GM23338 (cell line): Measurements from ENCODE around the gene TPSAB1. TPM values are rescaled to one million over a fixed set of nuclear protein-coding genes. Genes with fewer than 3 reads are reported as not detected.

Experiments used
- ATAC-seq: fragments of 200-7000 bp; cut with Tn5 transposase; 3 replicates; pipeline ENCODE4 v1.9.1; 2020
- DNase-seq: peaks from one replicate; pipeline ENCODE4 v3.0.0-alpha.2; 2015; ENCODE audit warnings: low spot score
- H2AFZ ChIP-seq: fragments of 200-600 bp; sonication (generic); 2 replicates; pipeline ENCODE4 v1.8.0; 2016; ENCODE audit warnings: antibody characterized with exemption, mild to moderate bottlenecking, moderate library complexity
- H3F3A ChIP-seq: fragments of 200-600 bp; sonication (generic); replicated peaks from 2 replicates; pipeline ENCODE4 v1.8.0; 2017; ENCODE audit warnings: antibody characterized with exemption, mixed run types, low read depth
- H3K27ac ChIP-seq: fragments of 200-600 bp; sonication (generic); 2 replicates; pipeline ENCODE4 v1.6.1; 2016; ENCODE audit warnings: low read depth
- H3K27me3 ChIP-seq: fragments of 200-600 bp; sonication (generic); 2 replicates; pipeline ENCODE4 v1.8.0; 2016; ENCODE audit warnings: mild to moderate bottlenecking, mixed run types, moderate library complexity; ENCODE audit not compliant: insufficient read depth
- H3K36me3 ChIP-seq: fragments of 200-600 bp; sonication (generic); 2 replicates; pipeline ENCODE4 v1.8.0; 2016; ENCODE audit warnings: mild to moderate bottlenecking; ENCODE audit not compliant: insufficient read depth
- H3K4me1 ChIP-seq: fragments of 200-600 bp; sonication (generic); 2 replicates; pipeline ENCODE4 v1.8.0; 2016; ENCODE audit warnings: mild to moderate bottlenecking, moderate library complexity; ENCODE audit not compliant: insufficient read depth
- H3K4me2 ChIP-seq: fragments of 200-600 bp; sonication (generic); 2 replicates; pipeline ENCODE4 v1.7.1; 2017; ENCODE audit warnings: mixed run types
- H3K4me3 ChIP-seq: fragments of 200-600 bp; sonication (generic); 2 replicates; pipeline ENCODE4 v1.6.1; 2016; ENCODE audit warnings: mixed run types
- H3K79me2 ChIP-seq: fragments of 200-600 bp; sonication (generic); replicated peaks from 2 replicates; pipeline ENCODE4 v1.8.0; 2017; ENCODE audit warnings: mild to moderate bottlenecking; ENCODE audit not compliant: insufficient read depth
- H3K9me2 ChIP-seq: fragments of 200-600 bp; sonication (generic); 2 replicates; pipeline ENCODE4 v1.8.0; 2017; ENCODE audit not compliant: insufficient read depth
- H4K20me1 ChIP-seq: fragments of 200-600 bp; sonication (generic); replicated peaks from 2 replicates; pipeline ENCODE4 v1.8.0; 2017; ENCODE audit warnings: mild to moderate bottlenecking; ENCODE audit not compliant: insufficient read depth
- H3K27ac Mint-ChIP-seq: 2 replicates; pipeline ENCODE4 v1.8.0; 2020; ENCODE audit warnings: inconsistent platforms, mild to moderate bottlenecking, moderate library complexity, mixed read lengths
- H3K27me3 Mint-ChIP-seq: 3 replicates; pipeline ENCODE4 v1.8.0; 2022; ENCODE audit warnings: low read depth, mild to moderate bottlenecking, moderate library complexity, mixed read lengths, inconsistent platforms; ENCODE audit not compliant: insufficient read depth, poor library complexity
- H3K36me3 Mint-ChIP-seq: 3 replicates; pipeline ENCODE4 v1.8.0; 2021; ENCODE audit warnings: low read depth, mild to moderate bottlenecking, inconsistent platforms, moderate library complexity, mixed read lengths
- H3K4me1 Mint-ChIP-seq: 3 replicates; pipeline ENCODE4 v1.8.0; 2020; ENCODE audit warnings: mild to moderate bottlenecking, inconsistent platforms, mixed read lengths
- H3K4me3 Mint-ChIP-seq: 3 replicates; pipeline ENCODE4 v1.8.0; 2021; ENCODE audit warnings: moderate library complexity, mild to moderate bottlenecking, inconsistent platforms, mixed read lengths
- H3K9me3 Mint-ChIP-seq: 3 replicates; pipeline ENCODE4 v1.8.0; 2020; ENCODE audit warnings: moderate library complexity, mild to moderate bottlenecking, inconsistent platforms, mixed read lengths
- JUNB ChIP-seq: IDR thresholded peaks from one replicate; pipeline ENCODE4 v1.6.1; 2016; ENCODE audit warnings: antibody characterized with exemption; ENCODE audit not compliant: unreplicated experiment
- NANOG ChIP-seq: IDR thresholded peaks from 2 replicates; pipeline ENCODE4 v1.6.1; 2016; ENCODE audit warnings: antibody characterized with exemption, borderline replicate concordance
- STAT1 ChIP-seq: IDR thresholded peaks from one replicate; pipeline ENCODE4 v1.6.1; 2016; ENCODE audit warnings: antibody characterized with exemption; ENCODE audit not compliant: unreplicated experiment
- ZNF114 ChIP-seq: fragments of 250-450 bp; sonication (Bioruptor Pico); IDR thresholded peaks from 2 replicates; pipeline ENCODE4 v1.5.0; 2020; ENCODE audit warnings: mild to moderate bottlenecking, moderate library complexity
- ZNF331 ChIP-seq: fragments of 250-450 bp; sonication (Bioruptor Pico); IDR thresholded peaks from 2 replicates; pipeline ENCODE4 v1.5.0; 2020; ENCODE audit warnings: low read depth, mild to moderate bottlenecking, moderate library complexity
- polyA plus RNA-seq: library from polyadenylated mRNA; unstranded; fragments of >200 nt; fragmentation: Nextera tagmentation; extraction: Ambion mirVana; gene quantifications from 2 replicates; pipeline ENCODE4 v1.2.1, GENCODE V29; 2016
- total RNA-seq: library from RNA; depleted of rRNA; stranded (reverse); fragments of >200 nt; shearing (Covaris generic); gene quantifications from 2 replicates; pipeline ENCODE4 v1.2.3, GENCODE V29; 2014
- TF ChIP-seq, protein P1 (sequence below): IDR thresholded peaks from 2 replicates; pipeline ENCODE4 v1.6.1; 2016; ENCODE audit warnings: antibody characterized with exemption
- TF ChIP-seq, protein P2 (sequence below): fragments of 250-450 bp; sonication (Bioruptor Pico); IDR thresholded peaks from 2 replicates; pipeline ENCODE4 v1.5.0; 2020; ENCODE audit warnings: mild to moderate bottlenecking, moderate library complexity

The TPSAB1 gene
- total and polyA plus RNA-seq, 2 experiments from 2014 or later = not detected

DNA sequence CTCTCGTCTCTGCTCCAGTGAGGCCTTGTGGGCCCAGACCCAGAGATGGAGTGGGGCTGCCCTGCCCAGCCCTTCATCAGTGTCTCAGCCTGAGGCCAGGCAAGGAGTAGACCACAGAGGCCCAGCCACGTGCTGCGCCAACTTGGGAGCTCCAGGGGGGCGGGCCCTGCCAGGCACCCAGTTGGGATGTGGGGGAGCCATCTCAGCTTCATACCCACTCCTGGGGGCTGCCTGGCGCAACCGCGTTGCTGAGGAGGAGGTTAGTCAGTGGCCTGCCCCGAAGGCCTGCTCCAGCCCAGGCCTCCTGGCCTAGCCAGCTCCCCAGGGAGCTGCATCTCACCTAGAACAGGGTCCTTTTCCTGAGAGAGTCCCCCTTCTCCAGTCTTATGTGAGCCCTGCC lies 27.3 kb upstream of the TPSAB1 start:
- Histone ChIP-seq H3K79me2 (no peaks in the 10 kb centered on the region), H3K36me3 (no peaks in the 10 kb centered on the region), H4K20me1 (no peaks in the 10 kb centered on the region; the same call in 1 of the 2 replicates), H3F3A (no peaks in the 10 kb centered on the region), H3K9me2 (no peaks in the 10 kb centered on the region), H3K4me3 (no peak overlapping the region), H2AFZ (no peak overlapping the region), H3K4me2 (no peak overlapping the region), H3K4me1 (no peaks in the 10 kb centered on the region), H3K27me3 (no peaks in the 10 kb centered on the region), H3K27ac (no peak overlapping the region)
- TF ChIP-seq ZNF114 (CRISPR knock-in tag) (no peak), STAT1 (no peak), NANOG (no peak), JUNB (no peak), ZNF331 (CRISPR knock-in tag) (no peak)
- TF ChIP-seq, protein P1, sequence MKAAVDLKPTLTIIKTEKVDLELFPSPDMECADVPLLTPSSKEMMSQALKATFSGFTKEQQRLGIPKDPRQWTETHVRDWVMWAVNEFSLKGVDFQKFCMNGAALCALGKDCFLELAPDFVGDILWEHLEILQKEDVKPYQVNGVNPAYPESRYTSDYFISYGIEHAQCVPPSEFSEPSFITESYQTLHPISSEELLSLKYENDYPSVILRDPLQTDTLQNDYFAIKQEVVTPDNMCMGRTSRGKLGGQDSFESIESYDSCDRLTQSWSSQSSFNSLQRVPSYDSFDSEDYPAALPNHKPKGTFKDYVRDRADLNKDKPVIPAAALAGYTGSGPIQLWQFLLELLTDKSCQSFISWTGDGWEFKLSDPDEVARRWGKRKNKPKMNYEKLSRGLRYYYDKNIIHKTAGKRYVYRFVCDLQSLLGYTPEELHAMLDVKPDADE = no peak
- TF ChIP-seq, protein P2, sequence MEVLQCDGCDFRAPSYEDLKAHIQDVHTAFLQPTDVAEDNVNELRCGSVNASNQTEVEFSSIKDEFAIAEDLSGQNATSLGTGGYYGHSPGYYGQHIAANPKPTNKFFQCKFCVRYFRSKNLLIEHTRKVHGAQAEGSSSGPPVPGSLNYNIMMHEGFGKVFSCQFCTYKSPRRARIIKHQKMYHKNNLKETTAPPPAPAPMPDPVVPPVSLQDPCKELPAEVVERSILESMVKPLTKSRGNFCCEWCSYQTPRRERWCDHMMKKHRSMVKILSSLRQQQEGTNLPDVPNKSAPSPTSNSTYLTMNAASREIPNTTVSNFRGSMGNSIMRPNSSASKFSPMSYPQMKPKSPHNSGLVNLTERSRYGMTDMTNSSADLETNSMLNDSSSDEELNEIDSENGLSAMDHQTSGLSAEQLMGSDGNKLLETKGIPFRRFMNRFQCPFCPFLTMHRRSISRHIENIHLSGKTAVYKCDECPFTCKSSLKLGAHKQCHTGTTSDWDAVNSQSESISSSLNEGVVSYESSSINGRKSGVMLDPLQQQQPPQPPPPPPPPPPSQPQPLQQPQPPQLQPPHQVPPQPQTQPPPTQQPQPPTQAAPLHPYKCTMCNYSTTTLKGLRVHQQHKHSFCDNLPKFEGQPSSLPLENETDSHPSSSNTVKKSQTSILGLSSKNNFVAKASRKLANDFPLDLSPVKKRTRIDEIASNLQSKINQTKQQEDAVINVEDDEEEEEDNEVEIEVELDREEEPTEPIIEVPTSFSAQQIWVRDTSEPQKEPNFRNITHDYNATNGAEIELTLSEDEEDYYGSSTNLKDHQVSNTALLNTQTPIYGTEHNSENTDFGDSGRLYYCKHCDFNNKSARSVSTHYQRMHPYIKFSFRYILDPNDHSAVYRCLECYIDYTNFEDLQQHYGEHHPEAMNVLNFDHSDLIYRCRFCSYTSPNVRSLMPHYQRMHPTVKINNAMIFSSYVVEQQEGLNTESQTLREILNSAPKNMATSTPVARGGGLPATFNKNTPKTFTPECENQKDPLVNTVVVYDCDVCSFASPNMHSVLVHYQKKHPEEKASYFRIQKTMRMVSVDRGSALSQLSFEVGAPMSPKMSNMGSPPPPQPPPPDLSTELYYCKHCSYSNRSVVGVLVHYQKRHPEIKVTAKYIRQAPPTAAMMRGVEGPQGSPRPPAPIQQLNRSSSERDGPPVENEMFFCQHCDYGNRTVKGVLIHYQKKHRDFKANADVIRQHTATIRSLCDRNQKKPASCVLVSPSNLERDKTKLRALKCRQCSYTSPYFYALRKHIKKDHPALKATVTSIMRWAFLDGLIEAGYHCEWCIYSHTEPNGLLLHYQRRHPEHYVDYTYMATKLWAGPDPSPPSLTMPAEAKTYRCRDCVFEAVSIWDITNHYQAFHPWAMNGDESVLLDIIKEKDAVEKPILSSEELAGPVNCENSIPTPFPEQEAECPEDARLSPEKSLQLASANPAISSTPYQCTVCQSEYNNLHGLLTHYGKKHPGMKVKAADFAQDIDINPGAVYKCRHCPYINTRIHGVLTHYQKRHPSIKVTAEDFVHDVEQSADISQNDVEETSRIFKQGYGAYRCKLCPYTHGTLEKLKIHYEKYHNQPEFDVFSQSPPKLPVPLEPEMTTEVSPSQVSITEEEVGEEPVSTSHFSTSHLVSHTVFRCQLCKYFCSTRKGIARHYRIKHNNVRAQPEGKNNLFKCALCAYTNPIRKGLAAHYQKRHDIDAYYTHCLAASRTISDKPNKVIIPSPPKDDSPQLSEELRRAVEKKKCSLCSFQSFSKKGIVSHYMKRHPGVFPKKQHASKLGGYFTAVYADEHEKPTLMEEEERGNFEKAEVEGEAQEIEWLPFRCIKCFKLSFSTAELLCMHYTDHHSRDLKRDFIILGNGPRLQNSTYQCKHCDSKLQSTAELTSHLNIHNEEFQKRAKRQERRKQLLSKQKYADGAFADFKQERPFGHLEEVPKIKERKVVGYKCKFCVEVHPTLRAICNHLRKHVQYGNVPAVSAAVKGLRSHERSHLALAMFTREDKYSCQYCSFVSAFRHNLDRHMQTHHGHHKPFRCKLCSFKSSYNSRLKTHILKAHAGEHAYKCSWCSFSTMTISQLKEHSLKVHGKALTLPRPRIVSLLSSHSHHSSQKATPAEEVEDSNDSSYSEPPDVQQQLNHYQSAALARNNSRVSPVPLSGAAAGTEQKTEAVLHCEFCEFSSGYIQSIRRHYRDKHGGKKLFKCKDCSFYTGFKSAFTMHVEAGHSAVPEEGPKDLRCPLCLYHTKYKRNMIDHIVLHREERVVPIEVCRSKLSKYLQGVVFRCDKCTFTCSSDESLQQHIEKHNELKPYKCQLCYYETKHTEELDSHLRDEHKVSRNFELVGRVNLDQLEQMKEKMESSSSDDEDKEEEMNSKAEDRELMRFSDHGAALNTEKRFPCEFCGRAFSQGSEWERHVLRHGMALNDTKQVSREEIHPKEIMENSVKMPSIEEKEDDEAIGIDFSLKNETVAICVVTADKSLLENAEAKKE (CRISPR knock-in tag) = no peak
- no peak overlapping the region for H3K4me3 Mint-ChIP-seq
- ATAC-seq (no peak), DNase-seq (no peak)
- H3K9me3 Mint-ChIP-seq = no peaks in the 10 kb centered on the region
- H3K27me3 Mint-ChIP-seq = peaks cover 10% of the 10 kb centered on the region
- H3K36me3 Mint-ChIP-seq = 0 out of 3 replicates have a peak, but pooled peaks cover 2% of the 10 kb centered on the region
- H3K27ac Mint-ChIP-seq = no peak overlapping the region
- no peaks in the 10 kb centered on the region for H3K4me1 Mint-ChIP-seq
